CD4-positive, alpha-beta T cell (primary cell): ENCODE results near the gene CLEC2B. TPM values are rescaled to one million over a fixed set of nuclear protein-coding genes. Genes with fewer than 3 reads are reported as not detected.

Experiments
- ATAC-seq: fragments of 200-7000 bp; cut with Tn5 transposase; one replicate; pipeline ENCODE4 v1.10.0; 2022; ENCODE audit warnings: mild to moderate bottlenecking; ENCODE audit not compliant: poor library complexity
- CTCF ChIA-PET: fragments of 350-600 bp; sonication (Branson Sonifier 250); formaldehyde crosslinking; loops from one replicate; lab custom pipeline; 2021; ENCODE audit warnings: antibody characterized with exemption, inconsistent platforms; lab: Charles Lee
- POLR2A ChIA-PET: fragments of 350-600 bp; sonication (Branson Sonifier 250); formaldehyde crosslinking; loops from one replicate; lab custom pipeline; 2021; ENCODE audit warnings: antibody characterized with exemption, inconsistent platforms; lab: Charles Lee
- DNase-seq, 14 experiments: peaks; one replicate each; pipeline ENCODE4 v3.0.0-alpha.2; 2013 to 2020; ENCODE audit warnings: mixed read lengths in 2 of 14
- H3K27ac ChIP-seq, 2 donors: one replicate each; pipeline versions ENCODE4 v1.5.1 to v1.7.0; 2013; ENCODE audit warnings: low read length in 2 of 2, low read depth in 1 of 2, mild to moderate bottlenecking in 1 of 2
- H3K27me3 ChIP-seq, 2 experiments: 1 replicate in 1 of 2; 2 replicates in 1 of 2; pipeline versions ENCODE4 v1.6.1 to v1.7.0; 2013; ENCODE audit warnings: low read length in 2 of 2, control low read depth in 1 of 2, mild to moderate bottlenecking in 1 of 2, moderate library complexity in 1 of 2; ENCODE audit not compliant: insufficient read depth in 2 of 2, control insufficient read depth in 1 of 2
- H3K36me3 ChIP-seq: one replicate; pipeline ENCODE4 v1.6.1; 2013; ENCODE audit warnings: low read length, control low read depth; ENCODE audit not compliant: insufficient read depth
- H3K4me1 ChIP-seq: one replicate; pipeline ENCODE4 v1.6.1; 2013; ENCODE audit warnings: low read length, control low read depth; ENCODE audit not compliant: insufficient read depth
- H3K4me3 ChIP-seq: one replicate; pipeline ENCODE4 v1.5.1; 2013; ENCODE audit warnings: mild to moderate bottlenecking, low read length, moderate library complexity
- H3K9me3 ChIP-seq, 2 experiments: 1 replicate in 1 of 2; 2 replicates in 1 of 2; pipeline versions ENCODE4 v1.6.1 to v1.7.0; 2013; ENCODE audit warnings: low read length in 2 of 2, mild to moderate bottlenecking in 2 of 2, control low read depth in 1 of 2, moderate library complexity in 1 of 2; ENCODE audit not compliant: control insufficient read depth in 1 of 2, insufficient read depth in 1 of 2
- H3K27ac Mint-ChIP-seq: one replicate; pipeline ENCODE4 v1.8.0; 2020; ENCODE audit warnings: mixed read lengths
- H3K27me3 Mint-ChIP-seq: one replicate; pipeline ENCODE4 v1.8.0; 2021; ENCODE audit warnings: mixed read lengths
- H3K36me3 Mint-ChIP-seq: one replicate; pipeline ENCODE4 v1.8.0; 2021; ENCODE audit warnings: low read depth, mixed read lengths
- H3K4me1 Mint-ChIP-seq: one replicate; pipeline ENCODE4 v1.8.0; 2021; ENCODE audit warnings: low read depth, mixed read lengths
- H3K4me3 Mint-ChIP-seq: one replicate; pipeline ENCODE4 v1.8.0; 2020; ENCODE audit warnings: mild to moderate bottlenecking, mixed read lengths
- H3K9me3 Mint-ChIP-seq: one replicate; pipeline ENCODE4 v1.8.0; 2020; ENCODE audit warnings: mixed read lengths
- CTCF ChIP-seq: fragments of 200-600 bp; IDR thresholded peaks from one replicate; pipeline ENCODE4 v1.8.0; 2022; ENCODE audit warnings: antibody characterized with exemption, mild to moderate bottlenecking
- intact Hi-C, 2 experiments: fragments of 100-400 bp; cut with DNase I in 1 of 2; cut with micrococcal nuclease in 1 of 2; formaldehyde crosslinking; loops; one replicate each; pipeline versions ENCODE4 v1.15.1 to v1.9.0; 2023 to 2025; cut with DNase I, micrococcal nuclease
- total RNA-seq, 174 experiments: library from RNA in 2 of 174; stranded (reverse) in 2 of 174; gene quantifications; one replicate each; pipeline ENCODE4 v1.2.3 and lab custom pipeline; 2021 to 2026

Gene CLEC2B
- total RNA-seq, 2 experiments from 2014 or later = 152 to 155 TPM

- H3K4me1 Mint-ChIP-seq = peaks cover 32% of the 10 kb centered on the region
- no peak for ATAC-seq
- H3K9me3 Mint-ChIP-seq = peaks cover 7% of the 10 kb centered on the region
- H3K36me3 Mint-ChIP-seq = peaks cover 17% of the 10 kb centered on the region
- H3K4me3 ChIP-seq = no peak overlapping the region
- TF ChIP-seq CTCF = no peak
- peaks cover 12% of the 10 kb centered on the region for H3K4me1 ChIP-seq
- H3K9me3 ChIP-seq = peaks cover 9 to 31% of the 10 kb centered on the region in 2 experiments
- CTCF ChIA-PET = interaction anchor here (1.5 kb wide), 1 partner anchor 95 kb away, joined by 3 read pairs; no protein-coding TSS in a partner anchor
- H3K27me3 ChIP-seq = no peaks in the 10 kb centered on the region
- H3K27ac ChIP-seq = no peak overlapping the region
- no peaks in the 10 kb centered on the region for H3K27me3 Mint-ChIP-seq
- DNase-seq = no peak
- intact Hi-C loops = no loop called here
- no peak overlapping the region for H3K27ac Mint-ChIP-seq
- H3K4me3 Mint-ChIP-seq = no peak overlapping the region
- no peaks in the 10 kb centered on the region for H3K36me3 ChIP-seq
- POLR2A ChIA-PET = interaction anchor here (1.4 kb wide), 1 partner anchor 41 kb away, joined by 4 read pairs; the partner anchor contains the start of gene CLEC2B
Observed at GRCh38 chr12:9909724-9910123, 40.6 kb upstream of the CLEC2B start.

GRCh38 chr12:9908350-9908749 is 39.2 kb upstream of the CLEC2B start:
- Histone ChIP-seq H3K27ac (no peak overlapping the region), H3K36me3 (no peaks in the 10 kb centered on the region), H3K4me3 (no peak overlapping the region), H3K27me3 (no peaks in the 10 kb centered on the region), H3K9me3 (peaks cover 9 to 31% of the 10 kb centered on the region in 2 experiments), H3K4me1 (peaks cover 12% of the 10 kb centered on the region)
- Mint-ChIP-seq H3K9me3 (peaks cover 7% of the 10 kb centered on the region), H3K4me3 (no peak overlapping the region), H3K36me3 (peaks cover 17% of the 10 kb centered on the region), H3K27me3 (no peaks in the 10 kb centered on the region), H3K4me1 (peaks cover 32% of the 10 kb centered on the region), H3K27ac (no peak overlapping the region)
- no peak for TF ChIP-seq CTCF
- POLR2A ChIA-PET = interaction anchor here (1.2 to 3.9 kb wide), 3 partner anchors 37 to 62 kb away, joined by 3 to 42 read pairs (median 20); partner anchors contain the start of genes CLEC12A and CLEC2B
- no peak for DNase-seq
- ATAC-seq = no peak
- CTCF ChIA-PET = interaction anchor here (0.9 to 2.9 kb wide), 2 partner anchors 18 to 95 kb away, joined by 5 to 10 read pairs; no protein-coding TSS in a partner anchor
- intact Hi-C loops = no loop called here

GRCh38 chr12:9907769-9908168 is 38.6 kb upstream of the CLEC2B start:
- no peak overlapping the region for H3K27ac Mint-ChIP-seq
- no peaks in the 10 kb centered on the region for H3K27me3 ChIP-seq
- H3K36me3 Mint-ChIP-seq = peaks cover 21% of the 10 kb centered on the region
- no peak overlapping the region for H3K4me3 ChIP-seq
- no peak overlapping the region for H3K27ac ChIP-seq
- ChIA-PET POLR2A (interaction anchor here (1.2 to 3.9 kb wide), 5 partner anchors 21 to 63 kb away, joined by 3 to 42 read pairs (median 5); partner anchors contain the start of genes CLEC12A and CLEC2B), CTCF (interaction anchor here (0.9 to 2.9 kb wide), 2 partner anchors 17 to 94 kb away, joined by 5 to 10 read pairs; no protein-coding TSS in a partner anchor)
- peaks cover 9 to 33% of the 10 kb centered on the region in 2 experiments for H3K9me3 ChIP-seq
- TF ChIP-seq CTCF = no peak
- intact Hi-C loops = loop anchor here in 1 of 2 experiments (2.0 kb wide), 1 partner anchor 39 kb away; the partner anchor contains the start of gene CLEC2B
- H3K27me3 Mint-ChIP-seq = no peaks in the 10 kb centered on the region
- H3K36me3 ChIP-seq = no peaks in the 10 kb centered on the region
- ATAC-seq (no peak), DNase-seq (no peak)
- peaks cover 12% of the 10 kb centered on the region for H3K9me3 Mint-ChIP-seq
- H3K4me1 Mint-ChIP-seq = peaks cover 32% of the 10 kb centered on the region
- no peak overlapping the region for H3K4me3 Mint-ChIP-seq
- peaks cover 12% of the 10 kb centered on the region for H3K4me1 ChIP-seq
